Activated CD8-positive, alpha-beta memory T cell treated with anti-CD3 and anti-CD28 coated beads, Interleukin-2, amount 50 U/mL, for 24 hours (primary cell): Measurements from ENCODE around the gene NIPAL3.
"Not testable (repeated sequence)": the region's sequence is repeated elsewhere in the genome, so short reads cannot be mapped to it uniquely, and the experiment has no call there.

Source experiments
- DNase-seq: peaks from one replicate; pipeline ENCODE4 v3.0.0-alpha.2; 2020; ENCODE audit errors: extremely low read depth

The NIPAL3 gene

DNA sequence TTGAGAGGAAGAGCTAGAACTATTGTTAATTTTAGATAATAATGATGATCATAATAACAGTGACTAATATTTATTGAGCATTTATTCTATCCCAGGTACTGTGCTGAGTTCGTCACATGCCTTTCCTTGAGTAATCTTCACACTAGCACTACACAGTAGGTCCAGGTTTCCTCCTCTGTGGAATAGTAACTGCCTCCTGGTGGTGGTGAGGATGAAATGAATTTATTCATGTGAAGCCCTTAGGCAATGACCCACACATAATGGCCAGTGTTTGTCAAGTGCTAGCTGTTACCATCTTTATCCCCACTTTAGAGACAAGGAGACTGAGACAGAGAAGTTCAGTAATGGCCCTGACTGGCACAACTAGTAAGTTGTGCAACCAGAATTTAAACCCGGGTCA lies 5.9 kb downstream of the NIPAL3 start:
- DNase-seq, result no peak

DNA sequence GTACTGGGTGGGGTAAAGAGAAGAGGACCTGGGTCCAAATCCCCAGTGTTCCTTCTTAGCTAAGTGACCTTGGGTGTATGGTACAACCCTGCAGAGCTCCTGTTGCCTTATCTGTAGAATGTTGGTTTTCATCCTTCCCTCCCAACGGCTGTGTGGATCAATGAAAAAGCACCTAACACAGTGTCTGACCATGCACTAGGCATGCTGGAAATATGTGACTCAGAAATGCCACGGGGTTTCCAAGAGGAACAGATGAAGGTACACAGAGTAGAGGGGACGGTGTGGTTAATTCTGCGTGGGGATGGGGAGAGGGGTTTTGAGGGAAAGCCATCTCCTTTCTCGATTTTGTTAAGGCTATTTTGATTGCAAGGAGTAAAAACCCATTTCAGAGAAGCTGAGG lies 8.6 kb downstream of the NIPAL3 start:
- DNase-seq, result no peak

DNA sequence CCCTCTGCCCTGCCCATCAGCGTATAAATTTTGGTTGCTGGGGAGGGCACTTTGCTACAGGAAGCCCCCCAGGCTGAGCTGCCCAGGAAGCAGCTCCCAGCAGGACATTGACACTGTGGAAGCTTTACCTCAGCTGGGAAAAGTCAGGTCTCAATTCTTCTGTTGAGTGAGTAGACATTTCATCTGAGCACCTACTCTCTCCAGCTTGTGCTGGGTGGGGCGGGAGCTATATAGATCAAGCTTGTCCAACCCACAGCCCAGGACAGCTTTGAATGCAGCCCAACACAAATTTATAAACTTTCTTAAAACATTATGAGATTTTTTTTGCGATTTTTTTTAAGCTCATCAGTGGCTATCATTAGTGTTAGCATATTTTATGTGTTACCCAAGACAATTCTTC lies 9.4 kb downstream of the NIPAL3 start:
- no peak for DNase-seq

DNA sequence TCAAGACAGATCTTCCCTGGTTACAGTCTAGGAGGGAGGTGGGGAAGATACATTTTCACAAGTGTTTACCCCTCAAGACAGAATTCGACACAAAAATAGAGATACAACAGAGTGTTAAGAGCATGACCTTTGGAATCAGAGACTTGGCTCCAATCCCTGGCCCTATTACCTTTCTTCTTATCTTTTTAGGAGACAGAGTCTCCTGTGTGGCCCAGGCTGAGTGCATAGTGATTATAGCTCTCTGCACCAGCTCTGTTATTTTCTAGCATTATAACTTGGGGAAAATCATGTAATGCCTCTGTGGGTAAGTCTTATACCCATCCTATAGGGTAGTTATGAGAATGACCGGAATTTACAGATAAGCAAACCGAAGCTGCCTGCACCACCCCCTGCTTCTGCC lies 9.8 kb downstream of the NIPAL3 start:
- no peak for DNase-seq

DNA sequence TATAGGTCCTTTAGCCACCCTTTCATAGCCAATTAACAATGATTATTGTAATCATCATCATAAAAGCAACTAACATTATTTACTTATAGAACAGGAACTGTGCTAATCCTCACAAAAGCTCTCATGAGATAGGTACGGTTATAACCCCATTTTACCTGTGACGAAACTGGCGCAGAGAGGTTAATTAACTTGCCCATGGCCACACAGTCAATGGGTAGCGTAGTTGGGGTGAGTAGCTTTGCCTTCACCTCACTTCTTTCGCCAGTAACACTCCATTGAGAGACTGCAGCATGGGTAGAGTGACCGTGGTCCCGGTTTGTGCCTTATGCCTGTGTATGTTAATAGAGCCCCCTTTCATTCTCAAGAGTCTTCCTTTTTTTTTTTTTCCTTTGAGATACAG lies 10.3 kb downstream of the NIPAL3 start:
- DNase-seq, result no peak

DNA sequence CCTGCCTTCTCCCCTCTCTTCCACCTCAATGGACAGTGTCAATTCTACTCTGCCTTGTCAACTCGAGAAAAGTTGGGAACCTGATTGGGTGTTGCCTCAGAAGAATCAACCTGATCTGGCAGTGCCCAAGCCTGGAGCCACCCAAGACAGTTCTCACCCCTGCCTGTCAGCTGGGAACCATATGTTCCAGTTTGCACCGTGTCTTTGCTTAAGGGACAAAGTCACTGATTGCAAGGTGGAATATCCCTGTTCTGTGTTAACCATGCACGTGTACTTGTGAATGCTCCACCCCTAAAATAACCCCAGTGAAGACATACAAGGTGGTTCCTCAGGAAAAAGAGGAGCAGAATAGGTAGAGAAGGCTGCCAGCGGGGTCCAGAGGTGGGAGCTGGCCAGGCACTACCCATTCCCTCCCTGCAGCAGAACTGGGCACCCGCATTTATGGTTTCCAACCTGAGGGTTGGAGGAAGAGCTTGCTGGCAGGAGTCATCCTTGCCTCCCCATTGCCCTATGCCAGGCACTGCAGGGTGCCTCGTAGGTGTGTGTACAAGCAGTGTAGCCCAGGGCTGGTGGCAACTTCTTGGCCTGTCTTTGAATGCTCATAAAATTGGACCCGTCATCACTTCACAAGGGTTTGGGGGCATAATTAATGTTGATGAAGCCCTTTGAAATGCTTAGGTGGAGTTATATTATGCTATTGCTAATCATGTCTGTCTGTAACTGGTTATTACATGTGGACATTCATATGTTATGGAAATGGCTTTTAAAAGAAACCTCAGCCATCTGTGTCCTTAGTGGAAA lies 11.3 kb downstream of the NIPAL3 start:
- no peak for DNase-seq

DNA sequence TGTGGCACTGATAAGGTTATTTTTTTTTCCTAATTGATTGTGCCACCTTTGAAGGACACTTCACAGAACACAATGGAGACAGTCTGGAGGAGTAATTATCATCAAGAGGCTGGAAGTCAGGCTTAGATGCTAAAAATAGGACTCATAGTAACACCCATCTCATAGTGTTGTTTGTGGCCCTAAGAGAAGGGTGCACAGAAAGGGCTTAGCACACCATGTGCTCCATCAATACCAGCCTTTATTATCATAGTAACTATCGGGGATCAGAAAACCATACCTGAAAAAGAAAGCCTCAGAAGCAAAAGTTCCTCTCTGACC lies 11.9 kb downstream of the NIPAL3 start:
- DNase-seq, result no peak

DNA sequence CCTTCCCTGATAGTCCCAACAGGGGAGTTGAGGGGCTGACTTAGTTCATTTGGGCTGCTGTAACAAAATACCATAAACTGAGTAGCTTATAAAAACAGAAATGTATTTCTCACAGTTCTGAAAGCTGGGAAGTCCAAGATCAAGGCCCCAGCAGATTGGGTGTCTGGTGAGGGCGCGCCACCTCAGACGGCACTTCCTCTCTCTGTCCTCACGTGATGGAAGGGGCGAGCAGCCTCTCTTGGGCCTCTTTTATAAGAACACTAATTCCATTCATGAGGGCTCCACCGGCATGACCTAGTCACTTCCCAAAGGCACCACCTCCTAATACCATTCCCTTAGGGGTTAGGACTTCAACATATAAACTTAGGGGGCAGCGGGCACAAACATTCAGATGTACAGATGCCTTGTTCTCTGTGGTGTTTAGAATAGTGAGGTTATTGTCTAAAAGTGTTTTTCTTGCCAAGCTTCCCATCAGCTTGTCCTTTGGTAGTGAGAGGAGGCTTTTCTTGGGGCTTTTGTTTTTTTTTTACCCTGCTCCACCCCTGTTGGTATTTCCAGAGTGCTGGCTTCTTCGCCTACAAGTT lies 20.3 kb downstream of the NIPAL3 start:
- DNase-seq, result no peak

DNA sequence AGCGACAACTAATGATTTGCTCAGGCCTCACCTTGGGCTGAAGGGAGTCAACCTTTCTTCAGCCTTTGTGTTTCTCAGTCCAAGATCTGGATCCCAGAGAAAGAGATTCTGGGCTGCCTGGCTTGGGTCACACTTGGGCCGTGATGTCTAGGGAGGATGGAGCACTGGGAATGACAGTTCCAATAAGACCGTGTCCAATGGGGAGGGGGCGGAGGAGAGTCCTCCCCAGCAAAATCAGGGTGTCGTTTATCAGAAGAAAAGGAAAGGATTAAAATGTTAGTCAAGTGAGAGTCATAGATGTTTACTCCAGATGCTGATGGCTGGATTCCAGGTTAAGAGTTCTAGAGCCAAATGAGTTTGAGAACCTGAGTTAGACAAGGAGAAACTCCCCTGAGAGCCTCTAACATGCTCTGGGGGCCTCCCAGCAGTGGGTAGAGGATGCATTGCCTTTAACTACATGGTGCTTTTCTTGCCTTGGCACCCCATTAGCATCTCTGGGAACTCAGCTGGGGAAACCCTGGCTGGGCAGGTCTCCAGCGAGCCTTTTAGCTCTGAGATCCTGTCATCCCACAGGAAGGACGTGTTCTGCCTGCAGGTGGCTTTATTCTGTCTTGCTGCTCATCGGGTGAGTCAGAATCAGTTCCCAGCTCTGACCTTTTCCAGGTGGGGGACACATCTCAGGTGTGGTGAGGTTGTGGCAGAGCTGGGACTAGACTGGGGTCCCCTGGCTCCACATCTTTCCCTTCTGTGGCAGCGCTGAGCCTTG lies 22.2 kb downstream of the NIPAL3 start:
- no peak for DNase-seq

DNA sequence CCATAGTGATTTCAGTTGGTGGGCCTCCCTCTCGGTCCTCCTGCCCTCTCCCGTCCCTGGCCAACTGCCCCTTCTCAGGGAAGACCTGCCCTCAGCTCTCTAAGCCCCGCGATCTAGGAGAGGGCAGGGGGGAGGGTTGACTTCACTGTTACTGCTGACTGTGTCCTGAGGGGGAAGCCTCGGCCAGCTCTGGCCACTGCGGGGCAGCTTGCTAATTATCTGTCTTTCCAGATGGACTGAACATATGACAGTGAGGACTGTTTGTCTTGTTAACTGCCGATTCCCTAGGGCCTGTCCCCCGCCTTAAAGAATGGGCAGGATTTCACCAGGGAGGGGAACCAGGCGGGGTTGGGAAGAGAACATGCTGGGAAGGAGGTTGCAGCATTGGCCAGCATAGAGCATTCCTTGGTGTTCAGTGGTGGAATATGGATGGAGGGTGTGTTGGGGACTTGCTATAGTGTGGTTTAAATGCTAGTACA lies 22.9 kb downstream of the NIPAL3 start:
- no peak for DNase-seq

DNA sequence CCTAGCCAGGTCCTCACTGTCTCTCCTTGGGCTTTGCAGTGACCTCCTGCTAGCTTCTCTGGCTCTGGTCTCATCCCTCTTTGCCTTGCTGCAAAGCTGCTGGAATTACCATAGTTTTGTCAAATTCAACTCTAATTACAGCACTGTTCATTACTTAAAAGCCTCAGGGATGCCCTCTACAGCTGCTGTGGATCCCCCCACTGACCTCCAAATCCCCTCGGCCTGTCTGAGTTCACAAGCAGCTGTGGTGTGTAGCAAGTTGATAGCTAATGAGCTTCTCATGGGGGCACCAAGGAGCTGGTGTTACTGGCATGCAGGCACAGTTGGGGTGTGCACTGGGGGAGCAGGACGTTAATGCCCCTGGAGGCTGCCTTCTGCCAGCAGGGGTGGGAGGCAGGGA lies 24.8 kb downstream of the NIPAL3 start:
- no peak for DNase-seq

DNA sequence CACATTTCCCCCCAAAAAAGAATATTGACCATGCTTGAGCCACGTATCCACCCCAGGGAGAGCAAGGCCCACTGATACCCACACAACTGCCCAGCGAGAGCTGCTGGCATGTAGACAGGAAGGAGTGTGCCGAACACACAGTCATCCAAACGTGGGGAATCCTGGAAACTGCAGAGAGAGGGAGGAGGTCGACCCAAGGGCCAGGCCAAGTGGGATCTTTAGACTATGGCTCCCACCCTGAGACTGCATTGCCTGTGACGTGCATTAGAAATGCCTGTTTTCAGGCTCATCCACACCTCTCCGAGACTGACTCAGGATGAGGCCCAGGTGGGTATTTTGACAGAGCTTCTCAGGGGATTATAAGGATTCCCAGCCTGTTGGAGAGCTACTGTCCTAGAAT lies 25.9 kb downstream of the NIPAL3 start:
- no peak for DNase-seq

DNA sequence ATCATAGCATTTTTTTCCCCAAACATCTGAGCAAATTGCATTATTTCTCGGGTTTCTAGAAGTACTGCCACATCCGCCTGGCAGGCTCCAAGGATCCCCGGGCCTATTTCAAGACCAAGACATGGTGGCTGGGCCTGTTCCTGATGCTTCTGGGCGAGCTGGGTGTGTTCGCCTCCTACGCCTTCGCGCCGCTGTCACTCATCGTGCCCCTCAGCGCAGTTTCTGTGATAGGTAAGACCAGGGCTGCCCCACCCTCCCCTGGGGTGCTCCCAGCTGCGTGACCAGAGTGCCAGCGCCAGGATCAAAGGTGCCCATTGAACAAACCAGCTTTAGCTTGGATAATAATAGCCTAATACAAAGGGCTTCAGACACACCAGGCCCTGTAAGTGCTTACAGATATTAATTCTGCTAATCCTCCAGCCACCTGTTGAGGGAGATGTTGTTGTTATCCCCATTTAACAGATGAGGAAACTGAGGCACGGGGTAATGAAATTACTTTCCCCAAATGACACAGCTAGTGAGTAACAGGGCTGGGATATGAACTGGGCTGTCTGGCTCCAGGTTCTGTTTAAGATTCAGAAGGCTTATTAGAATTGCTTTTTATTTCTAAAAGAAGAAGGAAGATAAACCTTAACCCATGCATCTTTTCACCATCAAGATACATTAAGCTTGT lies 26.5 kb downstream of the NIPAL3 start:
- DNase-seq, result no peak

DNA sequence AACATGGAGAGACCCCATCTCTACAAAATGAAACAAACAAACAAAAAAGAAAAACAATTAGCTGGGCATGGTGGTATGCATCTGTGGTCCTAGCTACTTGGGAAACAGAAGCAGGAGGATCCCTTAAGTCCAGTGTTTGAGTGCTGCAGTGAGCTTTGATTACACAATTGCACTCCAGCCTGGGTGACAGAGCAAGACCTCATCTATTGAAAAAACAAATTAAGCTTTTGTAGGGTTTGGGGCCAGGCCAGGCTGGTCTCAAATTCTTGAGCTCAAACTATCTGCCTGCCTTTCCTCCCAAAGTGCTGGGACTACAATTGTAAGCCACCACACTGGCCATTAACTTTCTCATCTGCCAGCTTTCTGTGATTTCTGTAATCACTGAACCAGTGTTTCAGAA lies 27.2 kb downstream of the NIPAL3 start:
- DNase-seq, result no peak

DNA sequence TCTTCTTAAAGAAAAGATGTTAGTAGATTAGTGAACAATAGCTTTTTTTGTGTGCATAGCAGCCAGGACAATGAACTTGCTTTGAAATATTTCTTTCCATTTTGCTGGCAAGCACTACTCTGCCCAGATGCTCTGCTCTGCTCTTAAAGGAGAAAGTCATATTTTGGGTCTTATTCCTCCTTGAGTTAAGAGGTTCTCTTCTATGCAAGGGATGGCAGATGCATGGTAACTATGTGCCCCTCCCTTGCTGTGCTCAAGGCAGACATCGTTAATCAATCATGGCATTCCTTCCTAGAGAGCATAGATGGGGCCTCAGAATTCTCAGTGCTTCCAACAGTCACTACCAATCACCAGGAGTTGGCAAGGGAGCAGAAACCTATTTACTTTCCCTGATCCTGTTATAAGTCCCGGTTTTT lies 27.6 kb downstream of the NIPAL3 start:
- DNase-seq, result no peak

DNA sequence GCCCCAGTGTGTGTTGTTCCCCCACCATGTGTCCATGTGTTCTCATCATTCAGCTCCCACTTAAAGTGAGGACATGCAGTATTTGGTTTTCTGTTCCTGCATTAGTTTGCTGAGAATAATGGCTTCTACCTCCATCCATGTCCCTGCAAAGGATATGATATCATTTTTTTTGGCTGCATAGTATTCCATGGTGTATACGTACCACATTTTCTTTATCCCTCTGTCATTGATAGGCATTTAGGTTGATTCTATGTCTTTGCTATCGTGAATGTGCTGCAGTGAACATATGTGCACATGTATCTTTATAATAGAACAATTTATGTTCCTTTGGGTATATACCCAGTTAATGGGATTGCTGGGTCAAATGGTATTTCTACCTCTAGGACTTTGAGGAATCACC lies 30.8 kb downstream of the NIPAL3 start:
- DNase-seq, result not testable (repeated sequence)

DNA sequence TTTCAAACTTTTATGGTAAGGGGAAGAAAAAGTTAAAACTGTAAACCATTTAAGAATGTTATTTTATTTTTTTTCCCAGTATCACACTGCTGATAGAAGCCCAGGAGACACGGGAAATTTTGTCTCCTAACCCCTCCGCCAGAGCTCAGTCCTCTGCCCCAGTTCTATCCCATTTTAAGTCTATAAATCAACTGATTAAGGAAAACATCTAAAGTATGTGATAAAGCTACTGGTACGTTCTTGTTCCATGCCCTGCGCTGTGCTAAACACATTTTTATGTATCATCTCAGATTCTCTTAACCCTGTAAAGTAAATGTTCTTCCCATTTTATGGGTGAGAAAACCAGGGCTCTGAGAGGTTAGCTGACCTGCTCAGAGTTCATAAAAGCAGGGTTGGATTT lies 34.7 kb downstream of the NIPAL3 start:
- DNase-seq, result no peak

DNA sequence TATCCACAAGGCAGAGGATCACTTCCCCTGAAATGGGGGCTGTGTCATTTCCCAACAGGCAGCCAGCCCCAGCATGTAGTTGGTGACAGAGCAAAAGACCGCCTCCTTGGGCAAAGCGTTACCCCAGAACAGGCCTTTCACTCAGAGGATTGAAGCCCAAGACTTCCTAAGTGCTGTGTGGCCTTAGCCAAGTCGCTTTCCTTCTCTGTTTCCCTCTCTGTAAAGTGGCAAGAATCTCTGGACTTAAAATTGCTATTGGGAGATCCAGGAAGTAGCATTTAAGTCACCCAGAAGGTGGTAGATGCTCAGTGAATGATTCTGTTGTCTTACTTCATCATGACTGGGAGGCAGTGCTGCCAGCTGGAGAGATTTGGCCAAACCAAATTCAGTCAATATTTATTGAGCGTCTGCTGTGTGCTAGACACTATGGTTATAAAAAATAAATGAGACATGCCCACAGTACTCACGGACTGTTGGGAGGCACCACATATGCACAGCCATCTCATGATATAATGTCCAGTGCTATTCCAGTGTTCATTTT lies 35.3 kb downstream of the NIPAL3 start:
- no peak for DNase-seq

DNA sequence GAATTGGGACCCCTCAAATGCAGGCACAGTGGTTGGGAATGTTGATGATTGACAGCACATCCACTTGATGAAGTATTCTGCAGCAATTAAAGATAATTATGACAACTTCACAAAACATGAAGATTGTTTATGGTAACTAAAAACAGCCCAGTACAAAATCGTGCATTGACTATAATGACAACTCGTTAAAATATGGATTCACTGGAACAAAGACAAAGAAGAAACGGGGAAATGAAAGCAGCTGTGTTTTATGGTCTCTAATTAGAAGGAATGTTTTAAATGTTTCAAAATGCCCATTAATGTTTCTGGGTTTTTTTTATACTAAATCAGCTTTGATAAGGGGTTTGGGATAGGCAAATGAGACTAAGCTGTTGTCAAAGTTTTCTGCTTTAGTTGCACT lies 36.1 kb downstream of the NIPAL3 start:
- no peak for DNase-seq

DNA sequence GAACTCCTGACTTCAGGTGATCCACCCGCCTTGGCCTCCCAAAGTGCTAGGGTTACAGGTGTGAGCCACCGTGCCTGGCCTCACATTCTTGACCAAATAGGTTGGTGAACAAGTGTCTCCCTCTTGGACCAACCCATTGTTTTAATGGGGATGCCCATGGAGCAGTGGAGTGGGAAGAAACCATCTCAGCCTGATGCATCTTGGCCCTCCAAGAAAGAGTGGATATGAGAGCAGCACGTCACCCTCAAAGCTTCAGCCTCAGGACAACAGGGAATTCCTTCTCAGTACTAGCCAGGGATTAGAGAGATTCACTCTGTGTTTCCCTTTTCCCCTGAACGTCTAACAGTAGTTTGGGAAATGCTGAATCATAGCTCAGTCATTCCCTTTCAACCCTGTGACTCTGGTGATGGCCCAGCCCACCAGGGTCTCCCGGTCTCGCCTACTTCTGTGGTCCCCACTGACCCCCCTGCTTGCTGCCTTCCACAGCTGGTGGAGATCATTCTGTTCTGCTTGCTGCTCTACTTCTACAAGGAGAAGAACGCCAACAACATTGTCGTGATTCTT lies 37.4 kb downstream of the NIPAL3 start:
- no peak for DNase-seq

DNA sequence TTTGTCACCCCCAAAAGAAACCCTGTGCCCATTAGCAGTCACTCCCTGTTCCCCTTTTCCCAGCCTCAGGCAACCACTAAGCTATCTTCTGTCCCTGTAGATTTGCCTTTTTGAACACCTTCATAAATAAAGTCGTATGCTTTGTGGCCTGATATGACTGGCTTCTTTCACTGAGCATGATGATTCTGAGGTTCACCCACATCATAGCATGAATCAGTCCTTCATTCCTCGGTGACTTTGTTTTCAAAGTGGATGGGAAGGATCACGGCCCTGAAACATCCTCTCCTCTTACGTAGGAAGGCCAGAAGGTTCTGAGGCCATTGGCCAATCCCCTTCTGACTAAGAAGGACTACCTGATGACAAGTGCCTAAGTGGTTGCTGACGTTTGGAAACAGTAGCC lies 39.1 kb downstream of the NIPAL3 start:
- DNase-seq, result no peak

DNA sequence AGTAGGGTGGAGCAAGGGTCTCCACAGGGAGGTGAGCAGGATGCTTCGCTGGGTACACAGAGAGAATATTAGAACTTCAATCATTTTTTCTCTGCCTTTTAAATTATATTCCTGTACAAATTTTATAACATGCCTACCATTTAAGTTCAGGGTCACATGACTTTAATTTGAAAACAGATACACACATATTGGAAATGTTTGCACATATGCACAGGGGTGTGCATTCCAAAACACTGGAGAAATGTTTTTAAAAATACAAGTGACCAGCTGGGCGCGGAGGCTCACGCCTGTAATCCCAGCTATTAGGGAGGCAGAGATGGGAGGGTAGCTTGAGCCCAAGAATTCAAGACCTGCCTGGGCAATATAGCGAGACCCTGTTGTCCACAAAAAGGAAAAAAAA lies 39.7 kb downstream of the NIPAL3 start:
- no peak for DNase-seq
